ENCODE data around the gene ZNF132.

- TF ChIP-seq, protein P1, sequence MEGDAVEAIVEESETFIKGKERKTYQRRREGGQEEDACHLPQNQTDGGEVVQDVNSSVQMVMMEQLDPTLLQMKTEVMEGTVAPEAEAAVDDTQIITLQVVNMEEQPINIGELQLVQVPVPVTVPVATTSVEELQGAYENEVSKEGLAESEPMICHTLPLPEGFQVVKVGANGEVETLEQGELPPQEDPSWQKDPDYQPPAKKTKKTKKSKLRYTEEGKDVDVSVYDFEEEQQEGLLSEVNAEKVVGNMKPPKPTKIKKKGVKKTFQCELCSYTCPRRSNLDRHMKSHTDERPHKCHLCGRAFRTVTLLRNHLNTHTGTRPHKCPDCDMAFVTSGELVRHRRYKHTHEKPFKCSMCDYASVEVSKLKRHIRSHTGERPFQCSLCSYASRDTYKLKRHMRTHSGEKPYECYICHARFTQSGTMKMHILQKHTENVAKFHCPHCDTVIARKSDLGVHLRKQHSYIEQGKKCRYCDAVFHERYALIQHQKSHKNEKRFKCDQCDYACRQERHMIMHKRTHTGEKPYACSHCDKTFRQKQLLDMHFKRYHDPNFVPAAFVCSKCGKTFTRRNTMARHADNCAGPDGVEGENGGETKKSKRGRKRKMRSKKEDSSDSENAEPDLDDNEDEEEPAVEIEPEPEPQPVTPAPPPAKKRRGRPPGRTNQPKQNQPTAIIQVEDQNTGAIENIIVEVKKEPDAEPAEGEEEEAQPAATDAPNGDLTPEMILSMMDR (IDR thresholded peaks at IDR 0.05): no peak
- no peak for TF ChIP-seq POLR2A (IDR thresholded peaks at IDR 0.05)
These were observed 43.0 kb downstream of the ZNF132 start for GRCh38 chr19:58396691-58397532.

Data from body of pancreas (tissue), 4 donors.